GM19324 (cell line): ENCODE results near the gene SLC38A1.
"Not testable (repeated sequence)": the region's sequence is repeated elsewhere in the genome, so short reads cannot be mapped to it uniquely, and the experiment has no call there.

ENCODE experiments used
- ATAC-seq: cut with Tn5 transposase; IDR thresholded peaks from one replicate; pipeline ENCODE4 v1.9.1; 2021; ENCODE audit warnings: mild to moderate bottlenecking, moderate library complexity; ENCODE audit not compliant: unreplicated experiment, low FRiP score

SLC38A1 gene

GRCh38 chr12:46209914-46210872 lies 58.6 kb downstream of the SLC38A1 start:
- peak; percentile 64 for ATAC-seq

GRCh38 chr12:46209170-46209569 lies 59.7 kb downstream of the SLC38A1 start:
- no peak for ATAC-seq

- ATAC-seq = no peak
Observed at GRCh38 chr12:46208370-46208769, 60.5 kb downstream of the SLC38A1 start.

- ATAC-seq = no peak
Observed at GRCh38 chr12:46207644-46208043, 61.2 kb downstream of the SLC38A1 start.

GRCh38 chr12:46206471-46206870 lies 62.4 kb downstream of the SLC38A1 start:
- ATAC-seq = no peak

GRCh38 chr12:46205294-46205693 lies 63.5 kb downstream of the SLC38A1 start:
- no peak for ATAC-seq

- no peak for ATAC-seq
Observed at GRCh38 chr12:46201284-46201789, 67.5 kb downstream of the SLC38A1 start.

- ATAC-seq = no peak
Observed at GRCh38 chr12:46200551-46200950, 68.3 kb downstream of the SLC38A1 start.

GRCh38 chr12:46198913-46199312 lies 69.9 kb downstream of the SLC38A1 start:
- ATAC-seq = no peak

- no peak for ATAC-seq
Observed at GRCh38 chr12:46197883-46198282, 71.0 kb downstream of the SLC38A1 start.

GRCh38 chr12:46190533-46190932 lies 78.3 kb downstream of the SLC38A1 start:
- ATAC-seq = not testable (repeated sequence)

- ATAC-seq = no peak
Observed at GRCh38 chr12:46188170-46188569, 80.7 kb downstream of the SLC38A1 start.

GRCh38 chr12:46187023-46187422 lies 81.8 kb downstream of the SLC38A1 start:
- no peak for ATAC-seq

GRCh38 chr12:46186088-46186487 lies 82.8 kb downstream of the SLC38A1 start:
- ATAC-seq = no peak

- no peak for ATAC-seq
Observed at GRCh38 chr12:46185686-46186085, 83.2 kb downstream of the SLC38A1 start.

GRCh38 chr12:46184798-46185595 lies 83.8 kb downstream of the SLC38A1 start:
- no peak for ATAC-seq

- ATAC-seq = no peak
Observed at GRCh38 chr12:46183112-46183511, 85.7 kb downstream of the SLC38A1 start.

GRCh38 chr12:46181465-46181864 lies 87.4 kb downstream of the SLC38A1 start:
- ATAC-seq = no peak

- peak; percentile 72 for ATAC-seq
Observed at GRCh38 chr12:46179693-46180452, 89.0 kb downstream of the SLC38A1 start.

GRCh38 chr12:46177837-46178608 lies 90.8 kb downstream of the SLC38A1 start:
- ATAC-seq = no peak
